PFSK-1 (cell line): ENCODE data around the gene TRIM5.

ENCODE experiments used
- POLR2AphosphoS5 ChIP-seq: IDR thresholded peaks from 2 replicates; pipeline ENCODE4 v1.6.1; 2012; ENCODE audit warnings: low read depth, mild to moderate bottlenecking, control low read depth, low read length, moderate library complexity
- SIN3A ChIP-seq: IDR thresholded peaks from 2 replicates; pipeline ENCODE4 v1.6.1; 2012; ENCODE audit warnings: mild to moderate bottlenecking, low read length, moderate library complexity, borderline replicate concordance; ENCODE audit not compliant: insufficient read depth
- TAF1 ChIP-seq: IDR thresholded peaks from 2 replicates; pipeline ENCODE4 v1.6.1; 2012; ENCODE audit warnings: low read length, control low read depth, borderline replicate concordance; ENCODE audit not compliant: insufficient read depth
- TF ChIP-seq, protein P1 (sequence below), 2 experiments: IDR thresholded peaks; 2 replicates each; pipeline versions ENCODE4 v1.6.1 to v1.8.0; 2011 to 2012; ENCODE audit warnings: low read depth in 2 of 2, low read length in 2 of 2, control low read depth in 1 of 2, inconsistent platforms in 1 of 2, mild to moderate bottlenecking in 1 of 2, moderate library complexity in 1 of 2; ENCODE audit not compliant: insufficient read depth in 1 of 2

DNA sequence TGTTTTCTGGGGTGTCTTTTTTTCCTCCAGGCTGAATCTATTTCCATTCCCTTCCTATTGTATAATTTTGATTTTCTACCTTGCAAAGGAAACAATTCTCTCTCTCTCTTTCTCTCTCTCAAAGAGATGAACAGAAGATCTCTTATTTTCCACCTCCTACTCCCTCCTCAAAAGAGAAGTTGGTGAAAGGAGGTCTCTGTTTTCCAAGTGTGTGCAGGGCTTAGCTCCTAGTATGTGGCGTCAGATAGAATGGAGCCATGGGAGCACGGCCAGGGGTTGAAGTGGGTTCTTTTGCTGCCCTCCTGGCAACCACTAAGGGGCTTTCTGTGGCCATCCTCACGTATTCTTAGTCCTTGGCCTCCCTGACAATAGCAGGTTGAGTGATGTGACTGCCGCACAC lies 59.6 kb downstream of the TRIM5 start:
- TF ChIP-seq TAF1, result no peak
- TF ChIP-seq, protein P1, sequence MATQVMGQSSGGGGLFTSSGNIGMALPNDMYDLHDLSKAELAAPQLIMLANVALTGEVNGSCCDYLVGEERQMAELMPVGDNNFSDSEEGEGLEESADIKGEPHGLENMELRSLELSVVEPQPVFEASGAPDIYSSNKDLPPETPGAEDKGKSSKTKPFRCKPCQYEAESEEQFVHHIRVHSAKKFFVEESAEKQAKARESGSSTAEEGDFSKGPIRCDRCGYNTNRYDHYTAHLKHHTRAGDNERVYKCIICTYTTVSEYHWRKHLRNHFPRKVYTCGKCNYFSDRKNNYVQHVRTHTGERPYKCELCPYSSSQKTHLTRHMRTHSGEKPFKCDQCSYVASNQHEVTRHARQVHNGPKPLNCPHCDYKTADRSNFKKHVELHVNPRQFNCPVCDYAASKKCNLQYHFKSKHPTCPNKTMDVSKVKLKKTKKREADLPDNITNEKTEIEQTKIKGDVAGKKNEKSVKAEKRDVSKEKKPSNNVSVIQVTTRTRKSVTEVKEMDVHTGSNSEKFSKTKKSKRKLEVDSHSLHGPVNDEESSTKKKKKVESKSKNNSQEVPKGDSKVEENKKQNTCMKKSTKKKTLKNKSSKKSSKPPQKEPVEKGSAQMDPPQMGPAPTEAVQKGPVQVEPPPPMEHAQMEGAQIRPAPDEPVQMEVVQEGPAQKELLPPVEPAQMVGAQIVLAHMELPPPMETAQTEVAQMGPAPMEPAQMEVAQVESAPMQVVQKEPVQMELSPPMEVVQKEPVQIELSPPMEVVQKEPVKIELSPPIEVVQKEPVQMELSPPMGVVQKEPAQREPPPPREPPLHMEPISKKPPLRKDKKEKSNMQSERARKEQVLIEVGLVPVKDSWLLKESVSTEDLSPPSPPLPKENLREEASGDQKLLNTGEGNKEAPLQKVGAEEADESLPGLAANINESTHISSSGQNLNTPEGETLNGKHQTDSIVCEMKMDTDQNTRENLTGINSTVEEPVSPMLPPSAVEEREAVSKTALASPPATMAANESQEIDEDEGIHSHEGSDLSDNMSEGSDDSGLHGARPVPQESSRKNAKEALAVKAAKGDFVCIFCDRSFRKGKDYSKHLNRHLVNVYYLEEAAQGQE (IDR thresholded peaks at IDR 0.05; ENCODE audit: insufficient read depth in 1 of 2, low read depth in 2 of 2, low read length in 2 of 2), result no peak
- TF ChIP-seq POLR2AphosphoS5, result no peak
- no peak for TF ChIP-seq SIN3A
